ENCODE data around the gene UACA.

The UACA gene

GRCh38 chr15:70778258-70779076, 15.1 kb upstream of the UACA start:
- Histone ChIP-seq H3F3A (ENCODE audit: low read depth) (no peaks in the 10 kb centered on the region), H3K36me3 (ENCODE audit: insufficient read depth, low read length) (no peaks in the 10 kb centered on the region), H3K4me3 (ENCODE audit: low read length, poor library complexity, severe bottlenecking) (no peak overlapping the region), H4K20me1 (ENCODE audit: insufficient read depth, low read length, poor library complexity, severe bottlenecking) (no peaks in the 10 kb centered on the region), H2AFZ (ENCODE audit: low read length) (no peak overlapping the region), H3K27me3 (ENCODE audit: insufficient read depth, low read length, poor library complexity, severe bottlenecking) (no peaks in the 10 kb centered on the region), H3K9me2 (replicated peaks; ENCODE audit: low read depth, low read length) (no peaks in the 10 kb centered on the region), H3K9ac (ENCODE audit: low read depth, low read length, poor library complexity, severe bottlenecking) (no peak overlapping the region), H3K9me3 (ENCODE audit: insufficient read depth, low read depth, low read length) (no peaks in the 10 kb centered on the region), H3K4me2 (ENCODE audit: low read depth, low read length, poor library complexity, severe bottlenecking) (no peak overlapping the region), H3K79me2 (ENCODE audit: insufficient read depth, low read length) (no peaks in the 10 kb centered on the region), H3K4me1 (ENCODE audit: insufficient read depth, low read length, poor library complexity, severe bottlenecking) (no peaks in the 10 kb centered on the region)
- no peak for TF ChIP-seq EZH2phosphoT487 (IDR thresholded peaks at IDR 0.05; ENCODE audit: borderline replicate concordance)
- no peak for TF ChIP-seq CTCF (conservative IDR thresholded peaks at IDR 0.05; ENCODE audit: low read length)

- TF ChIP-seq CTCF (conservative IDR thresholded peaks at IDR 0.05; ENCODE audit: low read length) (no peak), EZH2phosphoT487 (IDR thresholded peaks at IDR 0.05; ENCODE audit: borderline replicate concordance) (no peak)
- H3K4me1 ChIP-seq (ENCODE audit: insufficient read depth, low read length, poor library complexity, severe bottlenecking), result no peaks in the 10 kb centered on the region
- H3K27me3 ChIP-seq (ENCODE audit: insufficient read depth, low read length, poor library complexity, severe bottlenecking), result no peaks in the 10 kb centered on the region
- H3K36me3 ChIP-seq (ENCODE audit: insufficient read depth, low read length), result no peaks in the 10 kb centered on the region
- no peaks in the 10 kb centered on the region for H3F3A ChIP-seq (ENCODE audit: low read depth)
- no peak overlapping the region for H3K9ac ChIP-seq (ENCODE audit: low read depth, low read length, poor library complexity, severe bottlenecking)
- no peak overlapping the region for H3K4me2 ChIP-seq (ENCODE audit: low read depth, low read length, poor library complexity, severe bottlenecking)
- H4K20me1 ChIP-seq (ENCODE audit: insufficient read depth, low read length, poor library complexity, severe bottlenecking), result no peaks in the 10 kb centered on the region
- no peaks in the 10 kb centered on the region for H3K9me2 ChIP-seq (replicated peaks; ENCODE audit: low read depth, low read length)
- no peaks in the 10 kb centered on the region for H3K9me3 ChIP-seq (ENCODE audit: insufficient read depth, low read depth, low read length)
- no peaks in the 10 kb centered on the region for H3K79me2 ChIP-seq (ENCODE audit: insufficient read depth, low read length)
- H3K4me3 ChIP-seq (ENCODE audit: low read length, poor library complexity, severe bottlenecking), result no peak overlapping the region
- H2AFZ ChIP-seq (ENCODE audit: low read length), result no peak overlapping the region
Observed at GRCh38 chr15:70777170-70777926, 14.0 kb upstream of the UACA start.

GRCh38 chr15:70775160-70775559, 11.8 kb upstream of the UACA start:
- Histone ChIP-seq H3K4me2 (ENCODE audit: low read depth, low read length, poor library complexity, severe bottlenecking) (no peak overlapping the region), H3K9me3 (ENCODE audit: insufficient read depth, low read depth, low read length) (no peaks in the 10 kb centered on the region), H3F3A (ENCODE audit: low read depth) (no peaks in the 10 kb centered on the region), H3K79me2 (ENCODE audit: insufficient read depth, low read length) (no peaks in the 10 kb centered on the region), H3K36me3 (ENCODE audit: insufficient read depth, low read length) (no peaks in the 10 kb centered on the region), H3K9ac (ENCODE audit: low read depth, low read length, poor library complexity, severe bottlenecking) (no peak overlapping the region), H3K4me3 (ENCODE audit: low read length, poor library complexity, severe bottlenecking) (no peak overlapping the region), H3K9me2 (replicated peaks; ENCODE audit: low read depth, low read length) (no peaks in the 10 kb centered on the region), H3K27me3 (ENCODE audit: insufficient read depth, low read length, poor library complexity, severe bottlenecking) (no peaks in the 10 kb centered on the region), H3K4me1 (ENCODE audit: insufficient read depth, low read length, poor library complexity, severe bottlenecking) (no peaks in the 10 kb centered on the region), H2AFZ (ENCODE audit: low read length) (no peak overlapping the region), H4K20me1 (ENCODE audit: insufficient read depth, low read length, poor library complexity, severe bottlenecking) (no peaks in the 10 kb centered on the region)
- TF ChIP-seq EZH2phosphoT487 (IDR thresholded peaks at IDR 0.05; ENCODE audit: borderline replicate concordance) (no peak), CTCF (conservative IDR thresholded peaks at IDR 0.05; ENCODE audit: low read length) (no peak)
